SK-N-SH (cell line): Measurements from ENCODE around the gene SUGT1.

ENCODE experiments used
- CTCF ChIP-seq: fragments of 200-600 bp; sonication (generic); IDR thresholded peaks from 2 replicates; pipeline ENCODE4 v1.6.1; 2017; ENCODE audit warnings: antibody characterized with exemption, mild to moderate bottlenecking, moderate library complexity
- EP300 ChIP-seq, 2 experiments: IDR thresholded peaks; 2 replicates each; pipeline versions ENCODE4 v1.4.0 to v1.6.1; 2012; ENCODE audit warnings: borderline replicate concordance in 1 of 2, low read depth in 1 of 2, low read length in 1 of 2
- FOXJ3 ChIP-seq: sonication (generic); formaldehyde crosslinking; IDR thresholded peaks from 2 replicates; pipeline ENCODE4 v1.5.1; 2020; ENCODE audit warnings: mild to moderate bottlenecking, missing genetic modification reagents
- FOXM1 ChIP-seq: IDR thresholded peaks from 2 replicates; pipeline ENCODE4 v1.4.0; 2012; ENCODE audit warnings: low read depth, mild to moderate bottlenecking
- POLR2AphosphoS5 ChIP-seq: IDR thresholded peaks from 2 replicates; pipeline ENCODE4 v1.6.1; 2012; ENCODE audit warnings: low read depth, low read length
- RAD21 ChIP-seq: IDR thresholded peaks from 2 replicates; pipeline ENCODE4 v1.6.1; 2012; ENCODE audit warnings: mild to moderate bottlenecking, low read length
- RFX5 ChIP-seq: IDR thresholded peaks from 2 replicates; pipeline ENCODE4 v1.6.1; 2012; ENCODE audit warnings: mild to moderate bottlenecking, improper control_type of control experiment, low read length
- RXRA ChIP-seq: IDR thresholded peaks from 2 replicates; pipeline ENCODE4 v1.4.0; 2012; ENCODE audit warnings: low read depth, mild to moderate bottlenecking, borderline replicate concordance
- SMC3 ChIP-seq: IDR thresholded peaks from 2 replicates; pipeline ENCODE4 v1.6.1; 2012; ENCODE audit warnings: low read depth, low read length, improper control_type of control experiment
- USF1 ChIP-seq: IDR thresholded peaks from 2 replicates; pipeline ENCODE4 v1.4.0; 2012; ENCODE audit warnings: low read depth, borderline replicate concordance
- TF ChIP-seq, protein P1 (sequence below): IDR thresholded peaks from 2 replicates; pipeline ENCODE4 v1.4.0; 2012; ENCODE audit warnings: low read depth
- TF ChIP-seq, protein P2 (sequence below): IDR thresholded peaks from 2 replicates; pipeline ENCODE4 v1.6.1; 2012; ENCODE audit warnings: mild to moderate bottlenecking, low read depth, low read length, moderate library complexity
- TF ChIP-seq, protein P3 (sequence below): fragments of 150-350 bp; IDR thresholded peaks from 2 replicates; pipeline ENCODE4 v1.6.1; 2017; ENCODE audit warnings: antibody characterized with exemption, low read length, low read depth, borderline replicate concordance

DNA sequence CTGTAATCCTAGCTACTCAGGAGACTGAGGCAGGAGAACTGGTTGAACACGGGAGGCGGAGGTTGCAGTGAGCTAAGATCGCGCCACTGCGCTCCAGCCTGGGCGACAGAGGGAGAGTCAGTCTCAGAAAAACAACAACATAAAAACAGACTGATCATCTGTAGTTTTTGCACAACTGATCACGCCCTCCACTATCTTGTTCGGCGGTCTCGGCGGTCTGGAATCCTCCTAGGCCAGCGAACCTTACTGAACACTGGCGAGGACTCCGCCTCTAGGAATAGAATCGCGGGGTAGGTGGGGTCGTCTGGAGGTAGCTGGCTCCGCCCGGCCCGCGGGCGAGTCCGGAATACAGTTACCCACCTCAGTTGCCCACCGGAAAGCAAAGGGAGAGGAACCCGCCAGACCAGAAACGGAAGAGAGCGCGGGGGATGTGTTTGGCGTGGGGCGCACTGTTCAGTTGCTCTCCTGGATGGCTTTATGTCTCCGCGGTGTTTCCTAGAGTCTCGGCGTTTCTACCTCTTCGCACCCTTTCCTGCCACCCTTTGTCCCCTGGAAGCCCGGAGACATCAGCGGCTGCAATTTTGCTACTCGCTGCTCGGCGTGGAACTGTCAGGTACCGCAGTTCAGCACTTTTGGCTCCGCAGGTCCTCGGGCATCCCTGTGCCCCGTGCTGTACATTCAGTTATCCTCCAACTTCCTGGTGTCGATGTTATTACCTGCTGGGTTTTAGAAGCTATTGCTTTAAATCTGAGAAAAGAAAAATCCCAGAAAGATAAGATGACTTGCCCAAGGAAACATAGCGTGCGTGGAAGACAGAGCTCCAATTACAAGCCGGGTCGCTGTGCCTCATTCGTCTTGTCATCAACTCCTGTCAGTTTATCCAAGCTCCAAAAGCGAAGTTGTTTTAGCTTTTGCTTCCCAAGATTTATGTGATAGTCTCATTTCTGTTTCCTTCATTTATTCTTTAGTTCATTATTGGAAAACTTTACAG lies 35.3 kb upstream of the SUGT1 start:
- TF ChIP-seq, protein P1, sequence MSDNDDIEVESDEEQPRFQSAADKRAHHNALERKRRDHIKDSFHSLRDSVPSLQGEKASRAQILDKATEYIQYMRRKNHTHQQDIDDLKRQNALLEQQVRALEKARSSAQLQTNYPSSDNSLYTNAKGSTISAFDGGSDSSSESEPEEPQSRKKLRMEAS = peak; percentile 37; the same call in 1 of the 2 replicates
- TF ChIP-seq RAD21 (no peak), CTCF (no peak), RFX5 (no peak), FOXJ3 (CRISPR knock-in tag) (peak; percentile 34; the same call in 1 of the 2 replicates), RXRA (no peak), POLR2AphosphoS5 (peak; percentile 84), FOXM1 (no peak), USF1 (no peak), SMC3 (no peak), EP300 (IDR thresholded peaks at IDR 0.05; ENCODE audit: borderline replicate concordance in 1 of 2, low read depth in 1 of 2, low read length in 1 of 2) (no peak)
- TF ChIP-seq, protein P2, sequence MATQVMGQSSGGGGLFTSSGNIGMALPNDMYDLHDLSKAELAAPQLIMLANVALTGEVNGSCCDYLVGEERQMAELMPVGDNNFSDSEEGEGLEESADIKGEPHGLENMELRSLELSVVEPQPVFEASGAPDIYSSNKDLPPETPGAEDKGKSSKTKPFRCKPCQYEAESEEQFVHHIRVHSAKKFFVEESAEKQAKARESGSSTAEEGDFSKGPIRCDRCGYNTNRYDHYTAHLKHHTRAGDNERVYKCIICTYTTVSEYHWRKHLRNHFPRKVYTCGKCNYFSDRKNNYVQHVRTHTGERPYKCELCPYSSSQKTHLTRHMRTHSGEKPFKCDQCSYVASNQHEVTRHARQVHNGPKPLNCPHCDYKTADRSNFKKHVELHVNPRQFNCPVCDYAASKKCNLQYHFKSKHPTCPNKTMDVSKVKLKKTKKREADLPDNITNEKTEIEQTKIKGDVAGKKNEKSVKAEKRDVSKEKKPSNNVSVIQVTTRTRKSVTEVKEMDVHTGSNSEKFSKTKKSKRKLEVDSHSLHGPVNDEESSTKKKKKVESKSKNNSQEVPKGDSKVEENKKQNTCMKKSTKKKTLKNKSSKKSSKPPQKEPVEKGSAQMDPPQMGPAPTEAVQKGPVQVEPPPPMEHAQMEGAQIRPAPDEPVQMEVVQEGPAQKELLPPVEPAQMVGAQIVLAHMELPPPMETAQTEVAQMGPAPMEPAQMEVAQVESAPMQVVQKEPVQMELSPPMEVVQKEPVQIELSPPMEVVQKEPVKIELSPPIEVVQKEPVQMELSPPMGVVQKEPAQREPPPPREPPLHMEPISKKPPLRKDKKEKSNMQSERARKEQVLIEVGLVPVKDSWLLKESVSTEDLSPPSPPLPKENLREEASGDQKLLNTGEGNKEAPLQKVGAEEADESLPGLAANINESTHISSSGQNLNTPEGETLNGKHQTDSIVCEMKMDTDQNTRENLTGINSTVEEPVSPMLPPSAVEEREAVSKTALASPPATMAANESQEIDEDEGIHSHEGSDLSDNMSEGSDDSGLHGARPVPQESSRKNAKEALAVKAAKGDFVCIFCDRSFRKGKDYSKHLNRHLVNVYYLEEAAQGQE = peak; percentile 32; the same call in 1 of the 2 replicates
- TF ChIP-seq, protein P3, sequence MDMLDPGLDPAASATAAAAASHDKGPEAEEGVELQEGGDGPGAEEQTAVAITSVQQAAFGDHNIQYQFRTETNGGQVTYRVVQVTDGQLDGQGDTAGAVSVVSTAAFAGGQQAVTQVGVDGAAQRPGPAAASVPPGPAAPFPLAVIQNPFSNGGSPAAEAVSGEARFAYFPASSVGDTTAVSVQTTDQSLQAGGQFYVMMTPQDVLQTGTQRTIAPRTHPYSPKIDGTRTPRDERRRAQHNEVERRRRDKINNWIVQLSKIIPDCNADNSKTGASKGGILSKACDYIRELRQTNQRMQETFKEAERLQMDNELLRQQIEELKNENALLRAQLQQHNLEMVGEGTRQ = no peak
